H1 (cell line): ENCODE results near the gene C19orf44. TPM values are rescaled to one million over a fixed set of nuclear protein-coding genes. Genes with fewer than 3 reads are reported as not detected.

Experiments
- CTCF ChIA-PET: fragments of 300-600 bp; sonication (Branson Sonifier 250); formaldehyde crosslinking; loops from one replicate; lab custom pipeline; 2021; ENCODE audit not compliant: partially characterized antibody; lab: Charles Lee
- POLR2A ChIA-PET: fragments of 300-600 bp; sonication (Branson Sonifier 250); formaldehyde crosslinking; loops from one replicate; lab custom pipeline; 2021; ENCODE audit warnings: inconsistent platforms; ENCODE audit not compliant: partially characterized antibody; lab: Charles Lee
- DNase-seq, 2 experiments: peaks; one replicate each; pipeline versions ENCODE4 v3.0.0 to v3.0.0-alpha.2; 2010 to 2022; ENCODE audit warnings: low spot score in 2 of 2, low read depth in 1 of 2, mixed read lengths in 1 of 2
- FAIRE-seq: peaks from 2 replicates; lab custom pipeline; 2011; peaks lifted over from hg19 to GRCh38; lab: Jason Lieb, UNC
- H2AFZ ChIP-seq: 2 replicates; pipeline ENCODE4 v1.8.1; 2012; ENCODE audit warnings: low read length, inconsistent platforms
- H2AK5ac ChIP-seq: 2 replicates; pipeline ENCODE4 v1.6.1; 2013; ENCODE audit warnings: low read depth, low read length
- H2BK120ac ChIP-seq: replicated peaks from 2 replicates; pipeline ENCODE3; 2013; ENCODE audit warnings: low read depth, low read length, inconsistent platforms
- H2BK12ac ChIP-seq: 2 replicates; pipeline ENCODE4 v1.6.1; 2013; ENCODE audit warnings: low read depth, low read length
- H2BK15ac ChIP-seq: 2 replicates; pipeline ENCODE4 v1.6.1; 2013; ENCODE audit warnings: low read length
- H2BK20ac ChIP-seq: 2 replicates; pipeline ENCODE4 v1.6.1; 2013; ENCODE audit warnings: low read length
- H2BK5ac ChIP-seq: 2 replicates; pipeline ENCODE4 v1.6.1; 2013; ENCODE audit warnings: low read depth, low read length
- H3K14ac ChIP-seq: 2 replicates; pipeline ENCODE4 v1.6.1; 2013; ENCODE audit warnings: inconsistent platforms; ENCODE audit not compliant: insufficient read length
- H3K18ac ChIP-seq: 2 replicates; pipeline ENCODE4 v1.6.1; 2013; ENCODE audit warnings: low read length; ENCODE audit errors: extremely low read depth
- H3K23ac ChIP-seq: 2 replicates; pipeline ENCODE4 v1.6.1; 2013; ENCODE audit warnings: inconsistent platforms; ENCODE audit not compliant: insufficient read length
- H3K23me2 ChIP-seq: 2 replicates; pipeline ENCODE4 v1.6.1; 2013; ENCODE audit warnings: low read depth, low read length
- H3K27ac ChIP-seq: 2 replicates; pipeline ENCODE4 v1.6.1; 2011; ENCODE audit warnings: low read depth, low read length, inconsistent platforms
- H3K27me3 ChIP-seq, 4 experiments: replicated peaks in 1 of 4; 1 replicate in 1 of 4; 2 replicates in 3 of 4; pipeline versions ENCODE4 v1.6.1 to v1.8.1; 2011 to 2013; ENCODE audit warnings: low read length in 3 of 4, mild to moderate bottlenecking in 3 of 4, inconsistent platforms in 2 of 4, mixed read lengths in 2 of 4, moderate library complexity in 1 of 4; ENCODE audit not compliant: control insufficient read depth in 3 of 4, insufficient read depth in 3 of 4; ENCODE audit errors: extremely low read depth in 1 of 4
- H3K36me3 ChIP-seq, 4 experiments: 2 replicates each; pipeline versions ENCODE4 v1.6.1 to v1.8.1; 2011 to 2013; ENCODE audit warnings: mild to moderate bottlenecking in 4 of 4, low read length in 3 of 4, moderate library complexity in 2 of 4, control low read depth in 1 of 4, inconsistent platforms in 1 of 4; ENCODE audit not compliant: insufficient read depth in 4 of 4, control insufficient read depth in 2 of 4
- H3K4ac ChIP-seq: replicated peaks from 2 replicates; pipeline ENCODE3; 2013; ENCODE audit warnings: low read length, low read depth, mixed read lengths, inconsistent platforms; ENCODE audit not compliant: insufficient read length
- H3K4me1 ChIP-seq, 4 experiments: replicated peaks in 1 of 4; 1 replicate in 1 of 4; 2 replicates in 3 of 4; pipeline versions ENCODE4 v1.6.1 to v1.8.1; 2011 to 2013; ENCODE audit warnings: low read length in 3 of 4, inconsistent platforms in 2 of 4, mixed read lengths in 1 of 4; ENCODE audit not compliant: insufficient read depth in 4 of 4, control insufficient read depth in 3 of 4
- H3K4me2 ChIP-seq, 2 experiments: 2 replicates each; pipeline versions ENCODE4 v1.6.1 to v1.8.1; 2011 to 2013; ENCODE audit warnings: low read depth in 2 of 2, low read length in 2 of 2, control low read depth in 1 of 2, inconsistent platforms in 1 of 2, mild to moderate bottlenecking in 1 of 2; ENCODE audit not compliant: insufficient read depth in 1 of 2
- H3K4me3 ChIP-seq, 4 experiments: fragments of 200-600, 300-600 bp in 1 of 4; sonication (generic), shearing (Covaris generic), sonication (Bioruptor Twin) in 1 of 4; 2 replicates each; pipeline versions ENCODE4 v1.5.1 to v1.8.1; 2011 to 2016; ENCODE audit warnings: low read length in 4 of 4, low read depth in 3 of 4, control low read depth in 2 of 4, inconsistent platforms in 2 of 4, mild to moderate bottlenecking in 2 of 4, mixed read lengths in 1 of 4, moderate library complexity in 1 of 4; ENCODE audit not compliant: insufficient read depth in 2 of 4; ENCODE audit errors: extremely low read depth in 1 of 4
- H3K56ac ChIP-seq: replicated peaks from 2 replicates; pipeline ENCODE3; 2013; ENCODE audit warnings: low read depth, mild to moderate bottlenecking, mixed read lengths, low read length, inconsistent platforms; ENCODE audit not compliant: insufficient read length
- H3K79me1 ChIP-seq: 2 replicates; pipeline ENCODE4 v1.6.1; 2013; ENCODE audit warnings: low read depth, low read length, control low read depth
- H3K79me2 ChIP-seq, 2 experiments: 2 replicates each; pipeline versions ENCODE4 v1.6.1 to v1.8.1; 2012 to 2013; ENCODE audit warnings: low read length in 2 of 2, mild to moderate bottlenecking in 2 of 2, inconsistent platforms in 1 of 2; ENCODE audit not compliant: insufficient read depth in 2 of 2, control insufficient read depth in 1 of 2
- H3K9ac ChIP-seq, 4 experiments: replicated peaks in 1 of 4; 1 replicate in 1 of 4; 2 replicates in 3 of 4; pipeline versions ENCODE4 v1.6.1 to v1.8.1; 2011 to 2013; ENCODE audit warnings: low read depth in 3 of 4, low read length in 3 of 4, control low read depth in 2 of 4, mild to moderate bottlenecking in 2 of 4, moderate library complexity in 2 of 4, inconsistent platforms in 1 of 4; ENCODE audit errors: extremely low read depth in 1 of 4
- H3K9me3 ChIP-seq, 2 experiments: 2 replicates each; pipeline versions ENCODE4 v1.6.1 to v1.8.1; 2012 to 2013; ENCODE audit warnings: mild to moderate bottlenecking in 2 of 2, moderate library complexity in 2 of 2, control low read depth in 1 of 2, inconsistent platforms in 1 of 2, low read depth in 1 of 2, low read length in 1 of 2, mixed read lengths in 1 of 2; ENCODE audit not compliant: insufficient read depth in 2 of 2
- H4K20me1 ChIP-seq, 2 experiments: replicated peaks in 1 of 2; 2 replicates each; pipeline versions ENCODE3 to v1.8.1; 2011 to 2013; ENCODE audit warnings: inconsistent platforms in 2 of 2, low read length in 2 of 2, mild to moderate bottlenecking in 1 of 2; ENCODE audit not compliant: insufficient read depth in 2 of 2, control insufficient read depth in 1 of 2
- H4K5ac ChIP-seq: 2 replicates; pipeline ENCODE4 v1.6.1; 2013; ENCODE audit warnings: low read length, low read depth, mixed read lengths, inconsistent platforms; ENCODE audit not compliant: insufficient read length
- H4K8ac ChIP-seq: 2 replicates; pipeline ENCODE4 v1.8.0; 2013; ENCODE audit warnings: mild to moderate bottlenecking, moderate library complexity, low read length, inconsistent platforms; ENCODE audit not compliant: insufficient read depth; ENCODE audit errors: extremely low read depth
- H4K91ac ChIP-seq: replicated peaks from 2 replicates; pipeline ENCODE3; 2013; ENCODE audit warnings: low read length, mixed read lengths, inconsistent platforms; ENCODE audit not compliant: insufficient read length
- BRCA1 ChIP-seq: IDR thresholded peaks from 2 replicates; pipeline ENCODE4 v1.6.1; 2012; ENCODE audit warnings: low read depth, low read length, improper control_type of control experiment
- CBX5 ChIP-seq: fragments of 300-800, 300-1000 bp; sonication (generic); IDR thresholded peaks from 2 replicates; pipeline ENCODE4 v1.7.1; 2016; ENCODE audit warnings: antibody characterized with exemption, low read length, low read depth
- EZH2 ChIP-seq: fragments of 200-600 bp; sonication (generic); IDR thresholded peaks from 2 replicates; pipeline ENCODE4 v1.7.1; 2012; ENCODE audit warnings: low read depth, mild to moderate bottlenecking, moderate library complexity, low read length, inconsistent platforms; ENCODE audit not compliant: severe bottlenecking
- MAFK ChIP-seq: IDR thresholded peaks from 2 replicates; pipeline ENCODE4 v1.6.1; 2012; ENCODE audit warnings: low read depth, mild to moderate bottlenecking, improper control_type of control experiment, low read length
- RFX5 ChIP-seq: IDR thresholded peaks from 2 replicates; pipeline ENCODE4 v1.6.1; 2011; ENCODE audit warnings: low read depth, low read length, improper control_type of control experiment, borderline replicate concordance
- SAP30 ChIP-seq: fragments of 300-600 bp; sonication (generic); IDR thresholded peaks from 2 replicates; pipeline ENCODE4 v1.7.1; 2012; ENCODE audit warnings: low read length, moderate library complexity, mild to moderate bottlenecking, inconsistent platforms; ENCODE audit not compliant: insufficient read depth, insufficient replicate concordance
- SIN3A ChIP-seq, 2 experiments: IDR thresholded peaks in 1 of 2; conservative IDR thresholded peaks in 1 of 2; 2 replicates each; pipeline ENCODE4 v1.6.1; 2011 to 2012; ENCODE audit warnings: low read length in 2 of 2, improper control_type of control experiment in 1 of 2, low read depth in 1 of 2, mild to moderate bottlenecking in 1 of 2
- WGBS, 2 experiments: shearing (Covaris generic) in 1 of 2; methylation state at CpG; one replicate each; pipeline versions ENCODE4 v1.1.6 to v1.1.7; 2013 to 2015; ENCODE audit warnings: low lambda C conversion rate in 2 of 2, mixed read lengths in 2 of 2, inconsistent platforms in 1 of 2, low coverage in 1 of 2, missing lambda C conversion rate in 1 of 2; ENCODE audit not compliant: insufficient replicate concordance in 2 of 2, insufficient coverage in 1 of 2, insufficient read length in 1 of 2; ENCODE audit errors: extremely low coverage in 1 of 2, missing lambda C conversion rate in 1 of 2; 5-methylcytosine and 5-hydroxymethylcytosine counted together
- polyA plus RNA-seq, 7 experiments: library from polyadenylated mRNA; depleted of rRNA in 3 of 7; stranded (reverse) in 5 of 7; unstranded in 2 of 7; fragments of >200 nt in 5 of 7; fragments of 200-250 nt in 2 of 7; gene quantifications; 1 replicate in 5 of 7; 2 replicates in 1 of 7; 4 replicates in 1 of 7; pipeline versions ENCODE4 v1.2.1 to v1.2.3, GENCODE V29; 2011 to 2013; ENCODE audit warnings: missing spikeins in 2 of 7, mixed read lengths in 2 of 7
- total RNA-seq: library from RNA; stranded (reverse); fragmentation: NEBNext Ultra II Directional; extraction: Animal tissue kit (Norgen Biotek cat#: 25700); gene quantifications from 2 replicates; pipeline ENCODE4 v1.2.1, GENCODE V29; 2021
- TF ChIP-seq, protein P1 (sequence below): IDR thresholded peaks from 2 replicates; pipeline ENCODE4 v1.6.1; 2011; ENCODE audit warnings: low read depth, mild to moderate bottlenecking, low read length; ENCODE audit not compliant: insufficient read depth
- TF ChIP-seq, protein P2 (sequence below): IDR thresholded peaks from 2 replicates; pipeline ENCODE4 v1.6.1; 2012; ENCODE audit warnings: low read length, inconsistent platforms

The C19orf44 gene
- total and polyA plus RNA-seq, 2 of the 8 experiments (the other 6 are each of a cell fraction or from before 2014, with no cell fraction given), result 2.1 to 4.5 TPM

GRCh38 chr19:16544473-16545231, 48.5 kb downstream of the C19orf44 start:
- H3K27ac ChIP-seq, result no peak overlapping the region
- TF ChIP-seq SIN3A (conservative IDR thresholded peaks at IDR 0.05 in 1 of 2, IDR thresholded peaks at IDR 0.05 in 1 of 2; ENCODE audit: low read depth in 1 of 2, low read length in 2 of 2) (no peak), EZH2 (no peak), MAFK (no peak), RFX5 (no peak), BRCA1 (no peak), CBX5 (no peak), SAP30 (no peak)
- TF ChIP-seq, protein P1, sequence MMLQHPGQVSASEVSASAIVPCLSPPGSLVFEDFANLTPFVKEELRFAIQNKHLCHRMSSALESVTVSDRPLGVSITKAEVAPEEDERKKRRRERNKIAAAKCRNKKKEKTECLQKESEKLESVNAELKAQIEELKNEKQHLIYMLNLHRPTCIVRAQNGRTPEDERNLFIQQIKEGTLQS, result no peak
- TF ChIP-seq, protein P2, sequence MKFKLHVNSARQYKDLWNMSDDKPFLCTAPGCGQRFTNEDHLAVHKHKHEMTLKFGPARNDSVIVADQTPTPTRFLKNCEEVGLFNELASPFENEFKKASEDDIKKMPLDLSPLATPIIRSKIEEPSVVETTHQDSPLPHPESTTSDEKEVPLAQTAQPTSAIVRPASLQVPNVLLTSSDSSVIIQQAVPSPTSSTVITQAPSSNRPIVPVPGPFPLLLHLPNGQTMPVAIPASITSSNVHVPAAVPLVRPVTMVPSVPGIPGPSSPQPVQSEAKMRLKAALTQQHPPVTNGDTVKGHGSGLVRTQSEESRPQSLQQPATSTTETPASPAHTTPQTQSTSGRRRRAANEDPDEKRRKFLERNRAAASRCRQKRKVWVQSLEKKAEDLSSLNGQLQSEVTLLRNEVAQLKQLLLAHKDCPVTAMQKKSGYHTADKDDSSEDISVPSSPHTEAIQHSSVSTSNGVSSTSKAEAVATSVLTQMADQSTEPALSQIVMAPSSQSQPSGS, result no peak

More at GRCh38 chr19:16544473-16545231, 48.5 kb downstream of the C19orf44 start:
- POLR2A ChIA-PET, result interaction anchor here (0.7 to 1.7 kb wide), 4 partner anchors 7 to 14 kb away, joined by 3 to 6 read pairs (median 4); no protein-coding TSS in a partner anchor
- Histone ChIP-seq H2AFZ (no peak overlapping the region), H2BK12ac (no peak overlapping the region), H2AK5ac (no peak overlapping the region), H3K4me3 (no peak overlapping the region), H4K8ac (no peak overlapping the region), H2BK120ac (no peak overlapping the region), H3K23ac (no peak overlapping the region), H3K9me3 (no peaks in the 10 kb centered on the region), H2BK15ac (no peak overlapping the region), H3K9ac (no peak overlapping the region), H3K4me1 (peaks cover 0 to 5% (median 3%) of the 10 kb centered on the region in 4 experiments; a peak in 4 of 7 replicates), H3K4ac (no peak overlapping the region), H4K5ac (no peak overlapping the region), H3K23me2 (peaks cover 6% of the 10 kb centered on the region; the same call in 1 of the 2 replicates), H3K18ac (no peak overlapping the region), H3K79me2 (peaks cover 21 to 38% of the 10 kb centered on the region in 2 experiments), H4K91ac (no peak overlapping the region), H3K4me2 (no peak overlapping the region), H2BK5ac (no peak overlapping the region), H3K27me3 (no peaks in the 10 kb centered on the region), H4K20me1 (peaks cover 1 to 12% of the 10 kb centered on the region in 2 experiments), H2BK20ac (no peak overlapping the region), H3K36me3 (peaks cover 0 to 6% (median 0%) of the 10 kb centered on the region in 4 experiments; a peak in 2 of 8 replicates), H3K14ac (no peak overlapping the region), H3K56ac (no peak overlapping the region), H3K79me1 (peaks cover 3% of the 10 kb centered on the region; the same call in 1 of the 2 replicates)
- CTCF ChIA-PET, result no interaction called here
- DNase-seq, result no peak
- FAIRE-seq, result no peak
- 89% methylated on average over 11 of the region's 11 CpGs; no CpG with 5 or more reads in 1 of the 2 experiments for WGBS, 2 experiments
